GM19455 (cell line): Measurements from ENCODE around the gene ADH4.
"Not testable (repeated sequence)": the region's sequence is repeated elsewhere in the genome, so short reads cannot be mapped to it uniquely, and the experiment has no call there.

Source experiments
- ATAC-seq: cut with Tn5 transposase; IDR thresholded peaks from one replicate; pipeline ENCODE4 v1.9.1; 2021; ENCODE audit not compliant: unreplicated experiment

ADH4 gene

DNA sequence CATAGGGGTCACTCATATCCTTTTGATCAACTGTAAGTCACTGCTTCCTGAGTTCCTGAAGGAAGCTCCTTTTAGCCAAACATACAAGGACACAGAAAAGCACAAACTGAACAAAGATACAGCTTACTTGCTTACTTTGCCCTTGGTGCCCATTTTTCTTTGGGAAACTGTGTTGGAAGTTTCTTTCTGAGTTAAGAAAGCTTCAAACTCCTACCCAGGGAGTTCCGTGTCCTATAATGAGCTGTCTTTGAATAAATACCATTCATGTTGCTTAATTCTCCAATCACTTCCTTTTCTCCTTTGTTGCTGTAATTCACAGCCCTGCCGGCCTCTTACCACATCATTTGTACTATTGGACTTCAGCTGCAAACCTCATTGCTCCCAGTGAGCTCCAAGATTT is at the start of gene ADH4:
TSS of gene ADH4 (minus strand) at position 228 of the 400 bp plus-strand sequence. CDS start at position 153, 75 bp downstream.
- ATAC-seq: no peak

DNA sequence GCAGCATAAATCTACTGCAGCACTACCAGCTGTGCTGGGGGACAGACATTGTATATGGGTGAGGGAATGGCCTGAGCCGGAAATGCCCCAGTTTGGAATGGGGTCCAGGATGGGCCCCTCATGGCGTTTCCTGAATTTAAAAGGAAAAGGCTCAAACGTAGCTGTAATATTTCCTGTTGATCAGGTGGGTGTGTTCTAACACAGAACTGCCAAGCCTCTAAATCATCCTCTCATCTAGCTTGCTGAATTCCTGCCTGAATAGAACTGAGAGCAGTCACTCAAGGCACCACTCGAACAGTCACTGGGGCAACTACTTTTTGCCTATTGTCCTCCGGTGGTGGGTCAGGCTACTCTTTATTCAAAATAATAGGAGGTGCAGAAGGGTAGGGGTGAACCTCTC is 46.2 kb upstream of the ADH4 start:
- no peak for ATAC-seq

DNA sequence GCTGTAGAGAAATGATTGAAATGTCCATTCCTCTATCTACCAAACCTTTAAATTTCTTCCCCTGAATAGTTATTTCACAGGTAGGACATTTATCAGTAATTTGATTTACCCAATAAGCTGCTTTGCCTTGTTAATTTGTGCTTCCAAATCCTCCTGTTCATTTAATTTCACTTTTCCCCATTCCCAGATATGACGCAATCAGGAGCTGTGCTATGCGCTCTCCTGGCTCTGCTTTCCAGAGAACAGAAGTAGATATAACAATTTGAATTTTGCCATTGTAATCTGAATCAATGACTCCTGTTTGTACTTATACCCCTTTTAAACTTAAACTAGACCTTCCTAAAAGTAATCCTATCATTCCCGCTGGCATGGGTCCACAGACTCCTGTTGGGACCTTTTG is 45.8 kb upstream of the ADH4 start:
- not testable (repeated sequence) for ATAC-seq

DNA sequence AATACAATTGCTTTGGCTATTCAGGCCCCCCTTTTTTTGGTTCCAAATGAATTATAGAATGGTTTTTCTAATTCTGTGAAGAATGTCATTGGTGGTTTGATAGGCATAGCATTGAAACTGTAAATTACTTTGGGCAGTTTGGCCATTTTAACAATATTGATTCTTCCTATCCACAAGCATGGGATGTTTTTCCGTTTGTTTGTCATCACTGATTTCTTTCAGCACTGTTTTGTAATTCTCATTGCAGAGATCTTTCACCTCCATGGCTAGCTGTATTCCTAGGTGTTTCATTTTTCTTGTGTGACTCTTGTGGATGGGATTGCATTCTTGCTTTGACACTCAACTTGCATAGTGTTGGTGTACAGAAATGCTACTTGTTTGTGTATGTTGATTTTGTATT is 41.9 kb upstream of the ADH4 start:
- no peak for ATAC-seq

DNA sequence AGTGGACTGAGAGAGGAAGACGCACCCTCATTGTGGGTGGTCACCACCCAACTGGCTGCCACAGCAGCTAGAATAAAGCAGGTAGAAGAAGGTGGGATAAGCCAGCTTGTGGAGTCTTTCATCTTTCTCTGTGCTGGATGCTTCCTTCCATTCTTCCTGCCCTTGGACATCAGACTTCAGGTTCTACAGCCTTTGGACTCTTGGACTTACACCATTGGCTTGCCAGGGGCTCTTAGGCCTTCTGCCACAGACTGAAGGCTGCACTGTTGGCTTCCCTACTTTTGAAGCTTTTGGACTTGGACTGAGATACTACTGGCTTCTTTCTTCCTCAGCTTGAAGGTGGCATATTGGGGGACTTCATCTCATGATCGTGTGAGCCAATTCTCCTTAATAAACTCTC is 41.5 kb upstream of the ADH4 start:
- ATAC-seq: no peak

DNA sequence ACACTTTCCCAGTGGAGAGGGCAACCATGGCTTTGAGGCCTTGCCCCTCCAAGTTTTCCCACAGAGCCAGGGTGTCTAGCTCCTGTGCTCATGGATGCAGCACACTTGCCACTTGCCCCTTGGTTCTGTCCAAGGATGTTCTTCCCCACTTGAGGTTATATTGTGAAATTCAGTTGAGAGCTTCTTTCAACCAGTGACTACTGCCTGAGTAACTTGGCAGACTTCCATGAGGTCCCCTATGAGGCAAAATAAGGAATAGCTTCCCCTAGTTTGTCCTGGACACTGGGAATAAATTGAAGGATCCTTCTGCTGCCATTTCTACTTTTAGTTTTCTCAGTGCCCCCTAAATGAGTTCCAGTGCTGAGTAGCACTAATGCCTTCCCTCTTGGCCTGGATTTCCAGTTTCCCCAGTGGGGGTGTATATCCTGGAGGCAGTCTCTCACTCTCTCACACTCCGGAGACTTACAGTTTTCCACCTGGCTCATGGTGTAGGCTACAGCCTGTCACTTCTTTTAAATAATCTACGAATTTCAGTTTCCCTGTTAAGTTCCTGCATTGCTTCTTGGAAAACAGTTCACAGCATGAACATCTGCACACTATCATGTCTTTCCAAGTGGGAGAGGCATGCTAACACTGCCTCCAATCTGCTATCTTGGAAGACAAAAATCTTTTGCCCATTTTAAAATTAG is 36.4 kb upstream of the ADH4 start:
- no peak for ATAC-seq

DNA sequence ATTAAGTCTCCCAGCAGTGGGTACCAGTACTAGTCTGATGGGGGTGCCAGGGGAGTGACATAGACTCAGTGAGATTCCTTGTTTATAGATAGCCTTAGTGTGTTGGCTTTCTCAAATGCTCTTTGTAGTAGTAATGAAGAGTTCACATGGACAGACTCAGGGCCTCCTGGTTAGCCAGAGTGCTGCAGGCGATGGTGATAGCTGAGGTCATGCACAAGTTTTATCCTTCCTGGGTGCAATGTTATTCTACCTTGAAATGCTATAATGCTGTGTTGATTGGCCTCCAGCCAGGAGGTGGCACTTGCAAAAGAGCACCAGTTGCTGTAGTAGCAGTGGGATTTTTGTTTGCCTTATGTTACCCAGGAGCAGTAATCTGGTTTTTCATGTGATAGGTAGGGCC is 35.5 kb upstream of the ADH4 start:
- ATAC-seq: no peak

DNA sequence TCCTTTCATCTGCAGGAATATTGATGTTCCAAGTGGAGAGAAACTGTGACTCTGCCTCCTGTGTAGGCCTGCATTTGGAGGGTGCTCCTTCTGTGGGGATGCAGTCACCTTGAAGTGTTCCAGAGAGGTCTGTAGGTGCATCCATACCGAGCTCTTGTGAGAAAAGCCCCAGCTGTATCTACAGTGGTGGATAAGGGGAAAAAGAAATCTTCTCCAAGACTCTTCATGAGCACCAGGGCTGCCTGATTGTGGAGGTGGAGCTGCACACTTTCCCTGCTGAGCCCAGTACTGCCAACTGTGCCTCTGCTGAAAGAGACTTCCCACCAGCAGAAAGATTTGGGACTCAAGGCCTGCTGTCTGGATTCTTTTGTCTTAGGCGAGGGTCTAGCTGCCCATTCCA is 35.1 kb upstream of the ADH4 start:
- no peak for ATAC-seq

DNA sequence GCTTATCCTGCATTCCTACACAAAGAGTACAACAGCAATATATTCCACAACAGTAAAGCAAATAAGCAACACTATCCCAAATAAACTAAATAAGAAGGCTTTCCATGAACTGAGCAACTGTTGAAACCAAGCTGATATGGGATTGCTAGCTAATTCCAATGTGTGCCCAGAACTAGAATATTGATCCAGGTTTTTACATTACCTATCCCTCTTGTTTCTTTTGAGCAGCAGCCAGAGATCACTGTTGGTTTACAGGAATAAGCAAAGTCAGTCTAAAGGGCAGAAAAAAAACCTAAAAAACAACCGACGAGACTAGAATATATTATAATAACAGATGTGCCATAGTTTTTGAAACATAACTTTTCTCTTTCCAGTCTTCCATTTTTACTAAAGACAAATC is 22.4 kb upstream of the ADH4 start:
- ATAC-seq: no peak

DNA sequence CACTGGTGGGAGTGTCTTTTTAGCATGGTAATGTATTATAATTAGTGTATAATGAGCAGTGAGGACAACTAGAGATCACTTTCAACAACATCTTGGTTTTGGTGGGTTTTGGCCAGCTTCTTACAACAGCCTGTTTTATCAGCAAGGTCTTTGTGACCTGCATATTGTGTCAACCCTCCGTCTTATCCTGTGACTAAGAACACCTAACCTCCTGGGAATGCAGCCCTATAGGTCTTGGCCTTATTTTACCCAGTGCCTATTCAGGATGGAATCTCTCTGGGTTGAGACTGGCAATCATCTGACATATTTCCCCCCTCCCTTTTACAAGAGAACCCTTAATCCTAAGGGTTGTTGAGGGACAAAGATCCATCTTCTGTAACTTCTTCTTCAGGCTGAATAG is 21.9 kb upstream of the ADH4 start:
- ATAC-seq: no peak

DNA sequence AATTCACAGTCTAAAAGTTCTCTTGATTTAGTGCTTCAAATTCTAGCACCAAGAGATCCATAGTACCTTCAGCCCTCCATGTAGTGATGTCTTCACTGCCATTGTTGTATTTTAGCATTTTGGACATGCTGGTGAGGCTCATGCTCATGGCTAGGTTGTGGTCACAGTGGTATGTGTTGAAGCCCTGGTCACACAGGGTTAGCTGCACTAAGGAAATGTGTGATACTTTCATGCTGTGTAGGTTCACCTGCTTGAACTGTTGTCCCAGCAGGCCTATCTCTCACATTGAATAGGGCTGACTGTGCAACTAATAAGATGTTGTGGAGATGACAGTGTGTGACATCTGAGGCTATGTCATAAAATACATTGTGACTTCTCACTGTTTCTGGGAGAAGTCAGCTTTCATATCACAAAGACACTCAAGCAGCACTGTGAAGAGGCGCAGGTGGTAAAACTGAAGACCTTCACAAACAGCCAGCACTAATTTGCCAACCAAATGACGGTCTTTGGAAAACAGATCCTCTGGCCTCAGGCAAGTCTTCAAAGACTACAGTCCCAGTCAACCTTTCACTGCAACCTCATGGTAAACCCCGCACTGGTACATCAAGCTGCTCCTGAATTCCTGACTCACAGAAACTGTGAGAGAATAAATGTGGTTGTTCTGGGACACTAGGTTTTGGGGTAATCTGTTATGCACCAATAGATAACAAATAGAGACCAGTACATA is 17.4 kb upstream of the ADH4 start:
- no peak for ATAC-seq

DNA sequence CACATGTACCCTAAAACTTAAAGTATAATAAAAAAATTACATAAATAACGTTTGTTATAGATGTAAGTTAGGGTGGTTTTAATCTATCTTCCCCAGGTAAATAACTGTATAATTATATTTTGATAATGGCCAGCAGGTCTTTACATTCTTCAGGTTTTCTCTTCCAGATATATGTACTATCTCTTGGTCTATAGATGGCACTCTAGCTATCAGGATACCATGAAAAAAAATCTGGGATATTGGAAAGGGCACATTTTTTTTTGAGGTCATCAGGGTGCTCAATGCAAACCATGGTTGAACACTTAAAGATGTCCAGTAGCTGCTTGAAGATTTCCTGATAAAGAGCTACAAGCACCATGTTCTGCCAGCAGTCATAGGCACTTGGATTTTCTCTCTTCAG is 15.6 kb upstream of the ADH4 start:
- no peak for ATAC-seq

DNA sequence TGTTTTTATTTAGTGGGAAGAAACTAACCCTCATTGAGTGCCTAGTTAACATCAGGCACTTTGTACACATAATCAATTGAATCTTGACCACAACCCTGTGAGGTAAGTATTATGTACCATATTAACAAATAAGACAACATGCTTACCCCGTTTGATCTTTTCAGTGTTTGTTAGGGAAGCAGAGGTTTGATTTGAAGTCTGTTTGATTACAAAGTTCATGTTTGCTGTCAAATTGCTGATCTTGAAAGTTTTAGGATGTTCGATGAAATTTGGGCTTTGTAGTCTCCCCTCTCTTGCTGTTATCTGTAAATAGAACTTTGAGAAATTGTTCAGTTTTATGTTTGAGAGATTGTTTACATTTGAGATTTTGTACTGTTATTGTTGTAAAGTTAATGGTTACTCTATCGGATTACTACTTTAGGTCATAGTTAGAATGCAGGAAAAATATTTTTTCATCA is 13.4 kb upstream of the ADH4 start:
- ATAC-seq: no peak

DNA sequence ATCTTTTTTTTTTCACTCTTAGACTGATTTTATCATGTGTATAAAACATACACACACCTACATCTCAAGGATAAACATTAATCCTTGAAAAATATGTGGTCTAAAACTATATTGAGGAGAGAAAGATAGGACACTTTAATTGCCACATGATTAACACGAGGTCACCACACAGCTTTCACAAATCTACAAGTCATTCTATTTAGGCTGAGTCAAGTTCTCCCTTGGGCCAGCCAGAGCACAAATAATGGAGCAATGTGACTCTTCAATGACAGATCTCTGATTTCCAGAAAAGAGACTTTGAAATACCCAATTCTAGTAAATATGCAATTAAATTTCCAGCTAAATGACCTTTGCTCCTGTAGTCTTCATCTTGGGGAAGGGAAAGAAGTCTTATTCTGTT is 12.9 kb upstream of the ADH4 start:
- ATAC-seq: no peak

DNA sequence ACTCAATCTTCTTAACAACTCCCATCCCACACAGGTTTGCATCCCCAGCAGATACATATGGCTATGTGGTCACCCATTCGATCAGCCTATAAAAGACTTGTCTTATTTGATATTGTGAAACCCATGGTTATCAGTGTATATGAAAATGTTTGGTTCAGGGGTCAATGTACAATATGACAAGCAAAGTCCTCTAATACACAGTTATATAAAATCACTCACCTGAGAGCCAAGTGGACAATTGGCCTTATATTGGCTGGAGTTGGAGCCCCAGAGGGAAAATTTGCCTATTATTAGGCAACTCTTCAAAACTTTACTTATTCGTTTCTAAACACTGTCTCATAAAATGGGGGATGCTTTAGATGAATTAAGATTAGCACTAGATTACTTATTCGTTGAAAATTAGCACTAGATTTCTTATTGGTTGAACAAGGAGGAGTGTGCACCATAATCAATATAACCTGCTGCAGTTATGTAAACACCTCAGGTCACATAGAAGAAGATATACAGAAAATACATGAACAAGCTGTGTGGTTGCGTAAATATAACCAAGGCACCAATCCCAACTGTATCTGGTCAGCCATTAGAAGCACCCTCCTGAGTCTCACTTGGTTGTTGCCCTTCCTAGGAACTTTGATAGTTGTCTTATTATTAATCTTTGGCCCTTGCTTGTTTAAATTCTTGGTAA is 10.7 kb upstream of the ADH4 start:
- no peak for ATAC-seq

DNA sequence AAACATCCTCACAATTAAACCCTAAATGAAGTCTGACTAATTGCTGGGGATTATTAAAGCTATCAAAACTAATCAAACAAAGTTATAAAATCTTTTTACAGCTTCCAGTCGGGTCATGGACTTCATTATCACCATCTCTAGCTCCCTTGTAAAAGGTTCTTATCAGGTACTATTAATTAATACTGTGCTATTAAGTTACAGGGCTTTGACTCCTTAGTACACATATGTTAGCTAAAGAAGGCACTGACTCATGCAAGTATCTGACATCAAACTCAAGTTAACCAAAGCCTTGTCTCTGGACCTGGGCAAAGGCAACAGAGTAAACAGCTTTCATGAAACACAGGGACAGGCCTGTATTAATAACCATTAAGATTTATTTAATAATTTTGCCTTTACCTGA is 7.9 kb upstream of the ADH4 start:
- ATAC-seq: no peak

DNA sequence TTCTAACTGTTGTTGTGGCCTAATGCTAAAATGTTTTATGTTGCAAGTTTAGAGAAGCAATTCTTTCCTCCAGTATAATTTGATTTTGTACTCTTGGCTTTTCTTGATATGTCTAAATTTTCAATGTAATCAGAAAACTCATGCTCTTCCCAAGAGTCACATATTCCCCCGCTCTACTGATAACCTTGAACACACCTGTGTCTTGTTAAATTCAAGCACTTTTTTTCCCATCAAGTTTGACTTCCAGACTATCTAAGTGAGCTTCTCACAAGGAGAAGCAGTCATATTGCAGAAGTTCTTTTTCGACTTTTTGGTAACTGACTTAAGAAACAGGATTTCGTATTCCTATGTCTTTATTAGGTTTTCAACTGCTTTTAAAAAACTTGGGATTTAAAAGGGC is 7.4 kb upstream of the ADH4 start:
- ATAC-seq: no peak

DNA sequence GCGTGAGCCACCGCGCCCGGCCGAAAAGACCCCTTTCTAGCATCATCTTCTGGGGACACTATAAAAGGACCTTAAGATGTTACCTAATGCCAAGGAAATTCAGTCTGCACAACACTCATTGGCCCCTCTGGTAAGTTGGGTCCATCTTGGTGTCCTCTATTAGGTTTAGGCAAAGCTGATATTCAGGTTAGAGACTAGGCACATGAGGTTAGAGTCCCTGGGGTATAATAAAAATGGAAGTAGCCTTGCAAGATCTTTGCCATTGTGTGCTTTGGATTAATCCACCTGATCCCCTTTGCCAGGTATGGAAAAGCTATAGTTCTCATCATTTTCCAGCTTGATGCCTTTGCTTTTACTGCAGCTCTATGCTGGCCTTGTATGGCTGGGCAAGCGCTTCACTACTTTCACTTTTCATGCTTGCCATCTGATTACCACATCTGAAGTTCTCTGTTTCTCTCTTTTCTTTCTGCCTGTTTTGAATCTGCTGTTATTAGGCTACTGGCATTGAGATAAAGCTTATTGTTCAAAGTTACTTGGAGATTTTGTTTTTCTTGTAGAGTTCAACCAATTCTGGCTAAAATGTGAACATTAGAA is 5.4 kb upstream of the ADH4 start:
- no peak for ATAC-seq

DNA sequence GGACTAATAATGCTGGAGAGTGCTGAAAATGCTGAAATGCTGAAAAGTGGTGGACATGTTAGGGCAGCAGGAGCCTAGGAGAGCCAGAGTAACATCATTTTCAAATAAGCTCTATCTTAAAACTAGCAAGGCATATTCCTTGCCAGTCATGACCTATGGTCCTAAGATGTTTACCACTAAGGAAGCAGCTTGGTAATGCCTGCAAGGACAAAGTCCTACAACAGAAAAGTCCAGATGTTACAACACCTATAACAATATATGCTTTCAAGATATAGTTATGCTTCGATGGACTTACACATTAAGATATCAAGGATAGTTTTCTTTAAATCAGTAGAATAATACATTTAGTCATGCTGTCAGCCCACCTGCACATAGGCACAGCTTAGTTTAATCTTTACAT is 4.5 kb upstream of the ADH4 start:
- no peak for ATAC-seq

DNA sequence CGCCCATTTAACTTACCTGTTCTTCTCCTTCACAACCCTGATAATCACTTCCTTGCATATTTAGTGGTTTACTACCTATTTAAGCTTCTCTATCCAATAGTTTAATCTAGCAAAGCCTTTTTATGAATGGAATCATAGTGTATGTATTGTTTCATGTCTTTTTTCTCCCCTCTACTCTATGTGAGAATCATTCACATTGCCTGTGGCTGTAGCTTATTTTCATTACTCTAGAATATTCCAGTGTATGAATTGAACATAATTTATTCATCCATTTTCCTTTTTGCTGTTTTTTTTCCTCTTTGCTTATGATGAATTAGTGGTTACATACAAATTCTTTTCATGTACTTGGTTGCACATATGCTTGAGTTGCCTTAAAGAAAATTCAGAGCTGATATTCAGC is 490 bp upstream of the ADH4 start:
- no peak for ATAC-seq

DNA sequence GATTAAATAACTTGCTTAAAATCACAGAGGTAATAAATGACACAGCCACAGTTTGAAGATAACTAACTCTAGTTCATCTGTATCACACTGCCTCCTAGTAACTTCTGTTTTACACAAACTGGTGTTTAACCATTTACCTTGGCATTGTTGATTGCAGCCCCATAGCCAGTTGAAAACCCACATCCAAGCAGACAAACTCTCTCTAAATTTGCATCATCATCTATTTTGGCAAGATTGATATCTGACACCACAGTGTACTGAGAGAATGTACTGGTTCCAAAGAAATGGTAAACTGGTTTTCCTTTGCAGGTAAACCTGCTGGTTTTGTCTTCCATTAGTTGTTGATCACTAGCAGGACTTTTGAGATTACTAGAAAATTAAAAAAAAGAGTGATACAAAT is 7.8 kb downstream of the ADH4 start:
- no peak for ATAC-seq
